ENCODE results near the gene PPP2R3B.

Gene PPP2R3B

GRCh38 chrX:348461-349117 is 38.1 kb downstream of the PPP2R3B start:
- H3K9ac ChIP-seq (ENCODE audit: low read depth, low read length), result no peak overlapping the region
- no peaks in the 10 kb centered on the region; the same call in 1 of the 2 replicates for H3K36me3 ChIP-seq (ENCODE audit: insufficient read depth, low read length)
- no peaks in the 10 kb centered on the region for H3K4me1 ChIP-seq (ENCODE audit: insufficient read depth, low read length)
- no peaks in the 10 kb centered on the region for H3K9me3 ChIP-seq (ENCODE audit: control insufficient read depth, insufficient read depth, low read length)

GRCh38 chrX:347351-348117 is 39.2 kb downstream of the PPP2R3B start:
- H3K9ac ChIP-seq (ENCODE audit: low read depth, low read length), result no peak overlapping the region
- H3K9me3 ChIP-seq (ENCODE audit: control insufficient read depth, insufficient read depth, low read length), result no peaks in the 10 kb centered on the region
- H3K36me3 ChIP-seq (ENCODE audit: insufficient read depth, low read length), result no peaks in the 10 kb centered on the region; the same call in 1 of the 2 replicates
- no peaks in the 10 kb centered on the region for H3K4me1 ChIP-seq (ENCODE audit: insufficient read depth, low read length)

DNA sequence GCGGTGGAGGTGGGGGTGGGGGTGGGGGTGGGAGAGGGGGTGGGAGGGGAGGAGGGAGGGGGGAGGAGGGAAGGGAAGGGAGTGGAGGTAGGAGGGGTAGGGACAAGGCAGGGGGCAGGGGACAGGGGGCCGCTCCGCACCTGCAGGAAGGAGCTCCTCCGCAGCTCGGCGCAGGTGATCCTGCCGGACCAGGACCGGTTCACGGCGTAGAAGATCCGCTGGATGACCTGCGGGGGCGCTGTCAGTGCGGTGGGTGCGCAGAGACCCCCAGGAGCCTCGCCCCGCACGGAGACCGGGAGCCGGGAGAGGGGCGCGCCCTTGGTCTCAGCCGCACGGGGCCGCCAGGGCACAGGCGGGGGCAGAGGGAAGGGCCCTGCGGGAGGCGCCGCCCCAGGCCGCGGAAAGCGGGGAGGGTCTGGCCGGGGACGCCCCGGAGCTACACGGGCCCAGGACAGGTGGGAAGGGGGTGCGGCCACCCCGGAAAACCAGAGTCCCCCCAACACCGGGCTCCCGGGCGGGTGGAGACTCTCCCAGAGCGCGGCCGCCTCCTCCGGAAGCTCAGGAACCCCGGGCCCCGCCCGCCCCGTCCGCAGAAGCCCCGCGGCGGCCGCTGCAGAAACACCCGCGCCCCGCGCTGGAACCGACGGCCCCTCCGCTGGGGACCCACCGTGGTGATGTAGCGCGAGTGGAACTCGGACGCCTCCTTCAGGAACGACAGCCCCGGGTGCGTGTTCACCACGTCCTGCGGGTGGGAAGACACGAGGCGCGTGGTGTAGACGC is 40.5 kb downstream of the PPP2R3B start:
- H3K9ac ChIP-seq (ENCODE audit: low read depth, low read length), result no peak overlapping the region
- no peaks in the 10 kb centered on the region; the same call in 1 of the 2 replicates for H3K36me3 ChIP-seq (ENCODE audit: insufficient read depth, low read length)
- no peaks in the 10 kb centered on the region for H3K4me1 ChIP-seq (ENCODE audit: insufficient read depth, low read length)
- no peaks in the 10 kb centered on the region for H3K9me3 ChIP-seq (ENCODE audit: control insufficient read depth, insufficient read depth, low read length)

DNA sequence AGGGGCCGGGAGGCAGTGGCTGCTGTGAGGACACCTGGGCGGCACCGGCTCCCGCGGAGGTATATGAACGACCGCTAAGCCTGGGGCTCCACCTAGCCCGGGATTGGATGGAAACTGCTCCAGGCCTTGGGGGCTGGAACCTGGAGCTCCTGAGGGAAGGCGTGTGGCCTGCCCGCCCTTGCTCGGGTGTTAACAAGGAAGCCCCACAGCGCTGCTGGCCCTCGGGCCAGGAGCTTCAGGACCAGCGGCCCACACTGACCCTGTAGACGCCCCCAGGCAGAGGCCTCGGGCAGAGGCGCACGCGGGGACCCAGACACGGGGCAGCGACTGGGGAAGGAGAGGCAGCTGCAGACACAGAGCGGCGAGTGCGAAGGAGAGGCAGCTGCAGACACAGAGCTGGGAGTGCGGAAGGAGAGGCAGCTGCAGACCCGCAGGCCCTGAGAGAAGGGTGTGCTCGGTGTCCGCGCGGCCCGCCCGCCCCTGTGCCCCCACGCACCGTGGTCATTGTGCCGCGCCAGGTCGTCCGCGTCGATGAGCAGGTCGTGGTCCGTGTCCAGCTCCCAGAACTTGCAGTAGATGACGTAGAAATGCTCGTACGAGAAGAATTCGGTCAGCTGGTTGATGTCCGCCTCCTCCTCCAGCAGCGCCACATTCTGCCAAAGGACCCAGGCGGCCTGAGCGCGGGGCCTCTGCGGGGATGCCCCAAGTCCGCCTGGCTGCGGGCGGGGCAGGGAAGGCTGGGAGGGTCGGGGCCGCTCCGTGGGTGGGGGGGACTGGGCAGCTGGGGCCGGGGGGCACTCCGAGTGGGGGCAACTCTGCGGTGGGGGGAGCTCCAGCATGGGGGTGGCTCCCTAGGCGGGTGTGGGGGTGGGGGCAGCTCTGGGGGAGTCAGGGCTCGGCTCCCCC is 41.4 kb downstream of the PPP2R3B start:
- Histone ChIP-seq H3K4me1 (ENCODE audit: insufficient read depth, low read length) (no peaks in the 10 kb centered on the region), H3K9me3 (ENCODE audit: control insufficient read depth, insufficient read depth, low read length) (no peaks in the 10 kb centered on the region), H3K9ac (ENCODE audit: low read depth, low read length) (no peak overlapping the region), H3K36me3 (ENCODE audit: insufficient read depth, low read length) (no peaks in the 10 kb centered on the region; the same call in 1 of the 2 replicates)

DNA sequence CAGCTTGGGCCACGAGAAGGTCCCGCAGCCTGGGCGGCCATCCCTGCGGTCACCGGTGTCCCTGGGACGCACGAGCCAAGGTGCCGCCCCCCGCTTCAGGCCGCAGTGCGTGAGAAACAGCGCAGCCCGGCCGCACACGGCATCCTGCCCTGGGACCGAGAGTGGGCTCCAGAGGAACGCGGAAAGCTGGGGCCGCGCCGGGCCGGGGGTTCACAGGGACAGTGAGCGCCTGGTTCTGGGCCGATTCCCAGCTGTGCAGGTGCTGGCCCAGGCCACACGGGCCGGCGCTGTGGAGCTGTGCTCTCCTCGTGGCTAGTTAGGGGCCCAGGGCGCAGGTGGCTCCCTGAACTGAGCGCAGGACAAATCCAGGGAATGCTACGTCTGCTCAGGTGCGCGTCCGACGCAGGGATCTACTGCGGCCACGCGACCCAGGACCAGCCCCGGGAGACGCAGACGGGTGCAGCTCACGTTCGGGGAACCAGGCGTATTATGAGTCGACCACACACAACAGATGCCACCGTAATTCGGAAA is 42.3 kb downstream of the PPP2R3B start:
- H3K4me1 ChIP-seq (ENCODE audit: insufficient read depth, low read length), result no peaks in the 10 kb centered on the region
- no peaks in the 10 kb centered on the region for H3K36me3 ChIP-seq (ENCODE audit: insufficient read depth, low read length)
- H3K9ac ChIP-seq (ENCODE audit: low read depth, low read length), result no peak overlapping the region
- no peaks in the 10 kb centered on the region for H3K9me3 ChIP-seq (ENCODE audit: control insufficient read depth, insufficient read depth, low read length)

GRCh38 chrX:341541-342101 is 45.1 kb downstream of the PPP2R3B start:
- Histone ChIP-seq H3K36me3 (ENCODE audit: insufficient read depth, low read length) (peaks cover 5% of the 10 kb centered on the region; the same call in 1 of the 2 replicates), H3K9me3 (ENCODE audit: control insufficient read depth, insufficient read depth, low read length) (no peaks in the 10 kb centered on the region), H3K4me1 (ENCODE audit: insufficient read depth, low read length) (no peaks in the 10 kb centered on the region), H3K9ac (ENCODE audit: low read depth, low read length) (no peak overlapping the region)

- H3K9me3 ChIP-seq (ENCODE audit: control insufficient read depth, insufficient read depth, low read length), result no peaks in the 10 kb centered on the region
- no peak overlapping the region for H3K9ac ChIP-seq (ENCODE audit: low read depth, low read length)
- H3K36me3 ChIP-seq (ENCODE audit: insufficient read depth, low read length), result peaks cover 5% of the 10 kb centered on the region; the same call in 1 of the 2 replicates
- H3K4me1 ChIP-seq (ENCODE audit: insufficient read depth, low read length), result no peaks in the 10 kb centered on the region
Observed at GRCh38 chrX:340641-341423, 45.9 kb downstream of the PPP2R3B start.

GRCh38 chrX:340121-340520 is 46.6 kb downstream of the PPP2R3B start:
- no peaks in the 10 kb centered on the region for H3K9me3 ChIP-seq (ENCODE audit: control insufficient read depth, insufficient read depth, low read length)
- peaks cover 5% of the 10 kb centered on the region; the same call in 1 of the 2 replicates for H3K36me3 ChIP-seq (ENCODE audit: insufficient read depth, low read length)

DNA sequence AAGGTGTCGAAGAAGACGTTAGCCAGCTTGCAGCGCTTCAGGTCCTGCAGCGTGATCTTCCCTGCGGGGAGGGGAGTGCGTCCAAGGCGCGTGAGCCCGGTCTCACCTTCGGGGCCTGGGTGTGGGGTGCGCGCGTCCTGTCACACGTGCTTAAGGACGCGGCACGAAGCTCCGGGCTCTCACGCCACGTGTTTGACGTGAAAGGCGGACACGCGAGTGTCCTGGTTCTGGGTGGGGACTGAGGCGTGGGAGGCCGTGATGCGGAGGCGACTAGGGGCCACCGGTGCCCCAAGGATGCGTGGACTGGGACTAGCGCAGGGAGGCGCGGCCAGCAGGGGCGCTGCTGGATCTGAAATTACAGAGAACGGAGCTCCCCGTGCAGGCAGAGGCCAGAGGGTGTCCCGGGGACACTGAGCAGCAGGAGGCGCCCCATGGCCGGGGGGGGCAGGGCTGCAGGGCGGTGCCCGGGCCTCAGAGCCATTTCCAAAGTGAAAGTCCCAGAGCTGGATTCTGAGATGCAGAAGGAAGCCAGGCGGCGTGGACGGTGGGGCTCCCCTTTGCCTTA is 47.8 kb downstream of the PPP2R3B start:
- Histone ChIP-seq H3K4me1 (ENCODE audit: insufficient read depth, low read length) (no peaks in the 10 kb centered on the region), H3K9ac (ENCODE audit: low read depth, low read length) (no peak overlapping the region), H3K36me3 (ENCODE audit: insufficient read depth, low read length) (peaks cover 5% of the 10 kb centered on the region; the same call in 1 of the 2 replicates), H3K9me3 (ENCODE audit: control insufficient read depth, insufficient read depth, low read length) (no peaks in the 10 kb centered on the region)

More at GRCh38 chrX:340121-340520, 46.6 kb downstream of the PPP2R3B start:
- Histone ChIP-seq H3K9ac (ENCODE audit: low read depth, low read length) (no peak overlapping the region), H3K4me1 (ENCODE audit: insufficient read depth, low read length) (no peaks in the 10 kb centered on the region)

- H3K36me3 ChIP-seq (ENCODE audit: insufficient read depth, low read length), result peaks cover 5% of the 10 kb centered on the region; the same call in 1 of the 2 replicates
- no peaks in the 10 kb centered on the region for H3K9me3 ChIP-seq (ENCODE audit: control insufficient read depth, insufficient read depth, low read length)
- H3K4me1 ChIP-seq (ENCODE audit: insufficient read depth, low read length), result no peaks in the 10 kb centered on the region
- H3K9ac ChIP-seq (ENCODE audit: low read depth, low read length), result no peak overlapping the region
Observed at GRCh38 chrX:338281-338835, 48.3 kb downstream of the PPP2R3B start.

GRCh38 chrX:337331-337831 is 49.3 kb downstream of the PPP2R3B start:
- no peaks in the 10 kb centered on the region for H3K9me3 ChIP-seq (ENCODE audit: control insufficient read depth, insufficient read depth, low read length)
- no peaks in the 10 kb centered on the region for H3K4me1 ChIP-seq (ENCODE audit: insufficient read depth, low read length)
- peaks cover 5% of the 10 kb centered on the region; the same call in 1 of the 2 replicates for H3K36me3 ChIP-seq (ENCODE audit: insufficient read depth, low read length)

GRCh38 chrX:336227-336626 is 50.5 kb downstream of the PPP2R3B start:
- peaks cover 5% of the 10 kb centered on the region; the same call in 1 of the 2 replicates for H3K36me3 ChIP-seq (ENCODE audit: insufficient read depth, low read length)
- H3K9me3 ChIP-seq (ENCODE audit: control insufficient read depth, insufficient read depth, low read length), result no peaks in the 10 kb centered on the region

More at GRCh38 chrX:337331-337831, 49.3 kb downstream of the PPP2R3B start:
- H3K9ac ChIP-seq (ENCODE audit: low read depth, low read length), result no peak overlapping the region

More at GRCh38 chrX:336227-336626, 50.5 kb downstream of the PPP2R3B start:
- Histone ChIP-seq H3K4me1 (ENCODE audit: insufficient read depth, low read length) (no peaks in the 10 kb centered on the region; the same call in 1 of the 2 replicates), H3K9ac (ENCODE audit: low read depth, low read length) (no peak overlapping the region)
